HG03469 (cell line): ENCODE results near the gene NAA16.

Experiments used
- ATAC-seq: cut with Tn5 transposase; IDR thresholded peaks from one replicate; pipeline ENCODE4 v1.9.1; 2021; ENCODE audit warnings: mild to moderate bottlenecking, moderate library complexity, moderate number of reproducible peaks; ENCODE audit not compliant: unreplicated experiment

NAA16 gene

GRCh38 chr13:41302743-41303142, 8.3 kb upstream of the NAA16 start:
- ATAC-seq: no peak

- no peak for ATAC-seq
Measured at GRCh38 chr13:41304551-41304950, 6.5 kb upstream of the NAA16 start.

- no peak for ATAC-seq
Measured at GRCh38 chr13:41306271-41307145, 4.6 kb upstream of the NAA16 start.

- no peak for ATAC-seq
Measured at GRCh38 chr13:41307884-41308640, 3.0 kb upstream of the NAA16 start.

- peak; percentile 27 for ATAC-seq
Measured at GRCh38 chr13:41311406-41312175, 524 bp downstream of the NAA16 start.

- ATAC-seq: no peak
Measured at GRCh38 chr13:41312176-41312500, 1.1 kb downstream of the NAA16 start.

GRCh38 chr13:41313117-41313516, 2.0 kb downstream of the NAA16 start:
- no peak for ATAC-seq

GRCh38 chr13:41313659-41314197, 2.7 kb downstream of the NAA16 start:
- ATAC-seq: no peak

GRCh38 chr13:41315443-41316047, 4.5 kb downstream of the NAA16 start:
- ATAC-seq: no peak

- ATAC-seq: no peak
Measured at GRCh38 chr13:41317243-41317642, 6.2 kb downstream of the NAA16 start.

- ATAC-seq: no peak
Measured at GRCh38 chr13:41325752-41326151, 14.7 kb downstream of the NAA16 start.

GRCh38 chr13:41326661-41327060, 15.6 kb downstream of the NAA16 start:
- ATAC-seq: no peak

GRCh38 chr13:41327994-41328790, 17.1 kb downstream of the NAA16 start:
- ATAC-seq: no peak

- ATAC-seq: no peak
Measured at GRCh38 chr13:41332829-41333228, 21.8 kb downstream of the NAA16 start.

- ATAC-seq: no peak
Measured at GRCh38 chr13:41334810-41335209, 23.7 kb downstream of the NAA16 start.

- ATAC-seq: no peak
Measured at GRCh38 chr13:41344358-41344757, 33.3 kb downstream of the NAA16 start.

GRCh38 chr13:41345165-41345913, 34.3 kb downstream of the NAA16 start:
- ATAC-seq: no peak

- no peak for ATAC-seq
Measured at GRCh38 chr13:41345914-41346589, 35.0 kb downstream of the NAA16 start.
